Neural cell (in vitro differentiated cells): Measurements from ENCODE around the gene IWS1. TPM values are rescaled to one million over a fixed set of nuclear protein-coding genes. Genes with fewer than 3 reads are reported as not detected.

ENCODE experiments used
- H2AFZ ChIP-seq: fragments of 200-600, 300-800 bp; sonication (generic), shearing (Covaris generic); 2 replicates; pipeline ENCODE4 v1.6.0; 2014; ENCODE audit warnings: low read depth, mild to moderate bottlenecking, antibody characterized with exemption, low read length, moderate library complexity
- H3F3A ChIP-seq: fragments of 200-600 bp; shearing (Covaris generic); 2 replicates; pipeline ENCODE4 v1.6.1; 2016; ENCODE audit warnings: mild to moderate bottlenecking, moderate library complexity, mixed read lengths, antibody characterized with exemption, low read length; ENCODE audit not compliant: insufficient read depth, poor library complexity, severe bottlenecking
- H3K27ac ChIP-seq: fragments of 200-600, 300-800 bp; sonication (generic), shearing (Covaris generic); 2 replicates; pipeline ENCODE4 v1.5.1; 2014; ENCODE audit warnings: mild to moderate bottlenecking, low read length, moderate library complexity
- H3K27me3 ChIP-seq: fragments of 300-800, 200-600 bp; sonication (generic), shearing (Covaris generic); 2 replicates; pipeline ENCODE4 v1.6.0; 2014; ENCODE audit warnings: mild to moderate bottlenecking, low read depth, low read length, moderate library complexity; ENCODE audit not compliant: insufficient read depth
- H3K36me3 ChIP-seq: fragments of 300-800, 200-600 bp; sonication (generic), shearing (Covaris generic); 2 replicates; pipeline ENCODE4 v1.5.1; 2014; ENCODE audit warnings: mild to moderate bottlenecking, antibody characterized with exemption, low read length, moderate library complexity; ENCODE audit not compliant: insufficient read depth
- H3K4me2 ChIP-seq: fragments of 300-800, 200-600 bp; sonication (generic), shearing (Covaris generic); 2 replicates; pipeline ENCODE4 v1.6.0; 2014; ENCODE audit warnings: mild to moderate bottlenecking, low read length
- H3K4me3 ChIP-seq: fragments of 300-800, 200-600 bp; sonication (generic), shearing (Covaris generic); 2 replicates; pipeline ENCODE4 v1.5.1; 2014; ENCODE audit warnings: mild to moderate bottlenecking, low read length, moderate library complexity
- H3K79me2 ChIP-seq: fragments of 200-600 bp; shearing (Covaris generic); replicated peaks from 2 replicates; pipeline ENCODE4 v1.6.0; 2014; ENCODE audit warnings: mild to moderate bottlenecking, low read length, moderate library complexity; ENCODE audit not compliant: insufficient read depth
- H3K9ac ChIP-seq: fragments of 300-800, 200-600 bp; sonication (generic), shearing (Covaris generic); 2 replicates; pipeline ENCODE4 v1.6.1; 2016; ENCODE audit warnings: mild to moderate bottlenecking, low read length, mixed read lengths
- H3K9me2 ChIP-seq: fragments of 200-600 bp; shearing (Covaris generic); 2 replicates; pipeline ENCODE4 v1.6.1; 2016; ENCODE audit warnings: mild to moderate bottlenecking, low read length, mixed read lengths; ENCODE audit not compliant: insufficient read depth
- H3K9me3 ChIP-seq: fragments of 200-600, 300-800 bp; sonication (generic), shearing (Covaris generic); 2 replicates; pipeline ENCODE4 v1.6.1; 2016; ENCODE audit warnings: mild to moderate bottlenecking, mixed run types, low read length, moderate library complexity, mixed read lengths
- H4K20me1 ChIP-seq: fragments of 200-600 bp; shearing (Covaris generic); 2 replicates; pipeline ENCODE4 v1.6.1; 2016; ENCODE audit warnings: mild to moderate bottlenecking, mixed run types; ENCODE audit not compliant: insufficient read depth
- EP300 ChIP-seq: fragments of 450-650 bp; conservative IDR thresholded peaks from 2 replicates; pipeline ENCODE4 v1.6.1; 2014; ENCODE audit warnings: antibody characterized with exemption, mild to moderate bottlenecking, moderate library complexity; ENCODE audit not compliant: poor library complexity, severe bottlenecking
- EZH2 ChIP-seq: fragments of 200-600, 300-800 bp; shearing (Covaris generic), sonication (generic); IDR thresholded peaks from 2 replicates; pipeline ENCODE4 v1.6.1; 2014; ENCODE audit warnings: antibody characterized with exemption, low read length, borderline replicate concordance, mild to moderate bottlenecking; ENCODE audit not compliant: insufficient read depth, poor library complexity, severe bottlenecking
- MXI1 ChIP-seq: fragments of 450-650 bp; conservative IDR thresholded peaks from 2 replicates; pipeline ENCODE4 v1.6.1; 2014; ENCODE audit warnings: antibody characterized with exemption, mild to moderate bottlenecking; ENCODE audit not compliant: poor library complexity, severe bottlenecking
- POLR2AphosphoS5 ChIP-seq: IDR thresholded peaks from 2 replicates; pipeline ENCODE4 v1.6.1; 2012
- RAD21 ChIP-seq: fragments of 450-650 bp; conservative IDR thresholded peaks from 2 replicates; pipeline ENCODE4 v1.6.1; 2014; ENCODE audit warnings: antibody characterized with exemption, mild to moderate bottlenecking, moderate library complexity
- SMC3 ChIP-seq: fragments of 450-650 bp; conservative IDR thresholded peaks from 2 replicates; pipeline ENCODE4 v1.6.1; 2014; ENCODE audit warnings: antibody characterized with exemption, mild to moderate bottlenecking, moderate library complexity; ENCODE audit not compliant: poor library complexity
- TAF1 ChIP-seq: IDR thresholded peaks from 2 replicates; pipeline ENCODE4 v1.6.1; 2012; ENCODE audit warnings: low read depth
- polyA plus RNA-seq: library from polyadenylated mRNA; depleted of rRNA; stranded (reverse); fragments of >200 nt; gene quantifications from 2 replicates; pipeline ENCODE4 v1.2.3, GENCODE V29; 2014
- TF ChIP-seq, protein P1 (sequence below): fragments of 450-650 bp; IDR thresholded peaks from 2 replicates; pipeline ENCODE4 v1.5.1; 2014; ENCODE audit warnings: antibody characterized with exemption, mild to moderate bottlenecking, moderate library complexity; ENCODE audit not compliant: poor library complexity, severe bottlenecking
- TF ChIP-seq, protein P2 (sequence below): IDR thresholded peaks from 2 replicates; pipeline ENCODE4 v1.6.1; 2012; ENCODE audit warnings: borderline replicate concordance

IWS1 gene
- polyA plus RNA-seq, 1 donor from 2014 or later: 49.3 TPM

DNA sequence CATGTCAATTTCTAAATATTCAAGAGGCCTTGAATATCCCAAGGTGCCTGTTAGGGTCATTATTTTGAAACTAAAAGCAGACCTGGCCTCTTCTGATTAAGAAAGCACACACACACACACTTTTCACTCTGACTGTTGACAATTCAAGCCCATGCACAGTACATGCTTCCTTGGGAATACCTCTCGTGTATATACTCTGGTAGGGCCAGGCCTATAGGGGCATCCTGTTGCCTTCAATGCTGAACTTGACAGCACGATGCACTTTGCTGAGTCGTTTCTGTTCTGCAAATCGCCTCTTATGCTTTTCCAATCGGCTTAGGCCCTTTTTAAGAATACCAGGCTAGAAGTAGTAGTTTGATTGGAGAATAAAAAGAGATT is 40.6 kb downstream of the IWS1 start:
- Histone ChIP-seq H3K27ac (no peak overlapping the region), H3K4me2 (no peak overlapping the region), H4K20me1 (no peaks in the 10 kb centered on the region), H3K4me3 (no peak overlapping the region), H3K9me3 (no peaks in the 10 kb centered on the region), H3K79me2 (no peaks in the 10 kb centered on the region), H2AFZ (no peak overlapping the region), H3K9me2 (no peaks in the 10 kb centered on the region), H3K9ac (no peak overlapping the region), H3K27me3 (no peaks in the 10 kb centered on the region), H3F3A (no peaks in the 10 kb centered on the region), H3K36me3 (peaks cover 15% of the 10 kb centered on the region)
- TF ChIP-seq, protein P1, sequence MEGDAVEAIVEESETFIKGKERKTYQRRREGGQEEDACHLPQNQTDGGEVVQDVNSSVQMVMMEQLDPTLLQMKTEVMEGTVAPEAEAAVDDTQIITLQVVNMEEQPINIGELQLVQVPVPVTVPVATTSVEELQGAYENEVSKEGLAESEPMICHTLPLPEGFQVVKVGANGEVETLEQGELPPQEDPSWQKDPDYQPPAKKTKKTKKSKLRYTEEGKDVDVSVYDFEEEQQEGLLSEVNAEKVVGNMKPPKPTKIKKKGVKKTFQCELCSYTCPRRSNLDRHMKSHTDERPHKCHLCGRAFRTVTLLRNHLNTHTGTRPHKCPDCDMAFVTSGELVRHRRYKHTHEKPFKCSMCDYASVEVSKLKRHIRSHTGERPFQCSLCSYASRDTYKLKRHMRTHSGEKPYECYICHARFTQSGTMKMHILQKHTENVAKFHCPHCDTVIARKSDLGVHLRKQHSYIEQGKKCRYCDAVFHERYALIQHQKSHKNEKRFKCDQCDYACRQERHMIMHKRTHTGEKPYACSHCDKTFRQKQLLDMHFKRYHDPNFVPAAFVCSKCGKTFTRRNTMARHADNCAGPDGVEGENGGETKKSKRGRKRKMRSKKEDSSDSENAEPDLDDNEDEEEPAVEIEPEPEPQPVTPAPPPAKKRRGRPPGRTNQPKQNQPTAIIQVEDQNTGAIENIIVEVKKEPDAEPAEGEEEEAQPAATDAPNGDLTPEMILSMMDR: no peak
- no peak for TF ChIP-seq RAD21
- no peak for TF ChIP-seq EP300
- no peak for TF ChIP-seq POLR2AphosphoS5
- TF ChIP-seq, protein P2, sequence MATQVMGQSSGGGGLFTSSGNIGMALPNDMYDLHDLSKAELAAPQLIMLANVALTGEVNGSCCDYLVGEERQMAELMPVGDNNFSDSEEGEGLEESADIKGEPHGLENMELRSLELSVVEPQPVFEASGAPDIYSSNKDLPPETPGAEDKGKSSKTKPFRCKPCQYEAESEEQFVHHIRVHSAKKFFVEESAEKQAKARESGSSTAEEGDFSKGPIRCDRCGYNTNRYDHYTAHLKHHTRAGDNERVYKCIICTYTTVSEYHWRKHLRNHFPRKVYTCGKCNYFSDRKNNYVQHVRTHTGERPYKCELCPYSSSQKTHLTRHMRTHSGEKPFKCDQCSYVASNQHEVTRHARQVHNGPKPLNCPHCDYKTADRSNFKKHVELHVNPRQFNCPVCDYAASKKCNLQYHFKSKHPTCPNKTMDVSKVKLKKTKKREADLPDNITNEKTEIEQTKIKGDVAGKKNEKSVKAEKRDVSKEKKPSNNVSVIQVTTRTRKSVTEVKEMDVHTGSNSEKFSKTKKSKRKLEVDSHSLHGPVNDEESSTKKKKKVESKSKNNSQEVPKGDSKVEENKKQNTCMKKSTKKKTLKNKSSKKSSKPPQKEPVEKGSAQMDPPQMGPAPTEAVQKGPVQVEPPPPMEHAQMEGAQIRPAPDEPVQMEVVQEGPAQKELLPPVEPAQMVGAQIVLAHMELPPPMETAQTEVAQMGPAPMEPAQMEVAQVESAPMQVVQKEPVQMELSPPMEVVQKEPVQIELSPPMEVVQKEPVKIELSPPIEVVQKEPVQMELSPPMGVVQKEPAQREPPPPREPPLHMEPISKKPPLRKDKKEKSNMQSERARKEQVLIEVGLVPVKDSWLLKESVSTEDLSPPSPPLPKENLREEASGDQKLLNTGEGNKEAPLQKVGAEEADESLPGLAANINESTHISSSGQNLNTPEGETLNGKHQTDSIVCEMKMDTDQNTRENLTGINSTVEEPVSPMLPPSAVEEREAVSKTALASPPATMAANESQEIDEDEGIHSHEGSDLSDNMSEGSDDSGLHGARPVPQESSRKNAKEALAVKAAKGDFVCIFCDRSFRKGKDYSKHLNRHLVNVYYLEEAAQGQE: no peak
- no peak for TF ChIP-seq SMC3
- TF ChIP-seq MXI1: no peak
- TF ChIP-seq EZH2: no peak
- no peak for TF ChIP-seq TAF1

DNA sequence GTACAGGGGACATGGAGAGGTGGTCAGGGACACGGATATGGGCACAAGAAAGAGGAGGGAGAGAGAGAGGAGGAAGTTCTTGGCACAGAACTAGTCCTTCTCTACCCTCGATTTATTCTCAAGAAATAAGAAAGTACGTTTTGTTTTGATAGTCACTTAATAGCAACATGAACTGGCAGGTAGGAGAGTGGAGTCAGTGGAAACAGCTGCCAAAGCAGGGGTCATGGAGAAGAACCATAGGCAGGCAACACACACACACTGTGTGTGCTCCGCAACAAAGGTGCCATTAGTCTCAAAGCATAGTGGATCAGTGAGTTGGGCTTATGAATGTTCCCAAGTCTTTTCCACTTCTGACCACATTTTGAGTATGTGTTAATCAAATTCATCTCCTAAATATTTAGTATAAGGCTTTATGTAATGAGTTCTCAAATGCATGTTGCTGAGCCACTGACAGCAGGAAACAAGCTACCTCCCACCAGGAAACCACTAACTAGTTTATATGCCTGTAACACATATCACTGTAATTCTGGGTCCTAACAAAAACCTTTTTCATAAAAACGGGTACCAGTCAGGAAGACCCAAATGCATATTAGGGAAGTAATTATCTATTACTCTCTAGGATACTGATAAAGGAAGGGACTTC is 41.1 kb downstream of the IWS1 start:
- Histone ChIP-seq H3K9ac (no peak overlapping the region), H3K27me3 (no peaks in the 10 kb centered on the region), H3K36me3 (peaks cover 15% of the 10 kb centered on the region), H3K79me2 (no peaks in the 10 kb centered on the region), H3K9me2 (no peaks in the 10 kb centered on the region), H3K27ac (no peak overlapping the region), H3K9me3 (no peaks in the 10 kb centered on the region), H3K4me2 (no peak overlapping the region), H2AFZ (no peak overlapping the region), H3K4me3 (no peak overlapping the region), H4K20me1 (no peaks in the 10 kb centered on the region), H3F3A (no peaks in the 10 kb centered on the region)
- no peak for TF ChIP-seq EZH2
